Measurements from ENCODE around the gene RPRML.

DNA sequence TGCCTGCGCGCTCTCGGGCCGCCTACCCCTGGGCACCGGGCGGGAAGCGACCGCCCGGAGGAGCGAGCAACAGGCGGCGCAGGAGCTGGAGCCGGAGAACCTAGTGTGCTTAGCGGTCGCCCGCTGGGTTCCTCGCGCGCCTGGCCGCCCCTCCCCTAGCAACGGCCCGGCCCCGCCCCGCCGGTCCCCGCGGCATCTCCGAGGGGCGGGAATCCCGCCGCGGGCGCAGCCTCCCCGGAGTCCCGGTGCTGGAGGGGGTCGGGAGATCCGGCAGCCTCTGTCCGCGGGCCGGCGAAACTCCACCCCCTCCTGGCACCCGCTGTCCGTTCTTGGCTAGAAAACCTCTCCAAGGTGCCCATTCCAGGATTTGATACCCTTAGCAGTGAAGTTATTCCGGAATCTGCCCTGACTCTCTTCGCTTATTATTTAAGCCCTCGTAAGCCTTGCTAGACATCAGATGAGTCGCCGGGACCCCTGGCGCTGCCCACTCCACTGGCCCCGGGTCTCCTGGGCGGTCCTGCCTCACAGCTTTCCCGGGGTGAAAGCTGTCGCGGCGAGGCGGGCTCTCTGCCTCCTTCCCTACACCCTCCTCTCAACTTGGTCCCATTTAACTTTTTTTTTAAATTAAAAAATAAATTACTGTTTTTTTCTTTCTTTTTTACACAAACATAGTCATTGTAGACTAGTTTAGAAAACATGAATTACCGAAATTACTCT lies at the start of gene RPRML:
- TF ChIP-seq, protein P1, sequence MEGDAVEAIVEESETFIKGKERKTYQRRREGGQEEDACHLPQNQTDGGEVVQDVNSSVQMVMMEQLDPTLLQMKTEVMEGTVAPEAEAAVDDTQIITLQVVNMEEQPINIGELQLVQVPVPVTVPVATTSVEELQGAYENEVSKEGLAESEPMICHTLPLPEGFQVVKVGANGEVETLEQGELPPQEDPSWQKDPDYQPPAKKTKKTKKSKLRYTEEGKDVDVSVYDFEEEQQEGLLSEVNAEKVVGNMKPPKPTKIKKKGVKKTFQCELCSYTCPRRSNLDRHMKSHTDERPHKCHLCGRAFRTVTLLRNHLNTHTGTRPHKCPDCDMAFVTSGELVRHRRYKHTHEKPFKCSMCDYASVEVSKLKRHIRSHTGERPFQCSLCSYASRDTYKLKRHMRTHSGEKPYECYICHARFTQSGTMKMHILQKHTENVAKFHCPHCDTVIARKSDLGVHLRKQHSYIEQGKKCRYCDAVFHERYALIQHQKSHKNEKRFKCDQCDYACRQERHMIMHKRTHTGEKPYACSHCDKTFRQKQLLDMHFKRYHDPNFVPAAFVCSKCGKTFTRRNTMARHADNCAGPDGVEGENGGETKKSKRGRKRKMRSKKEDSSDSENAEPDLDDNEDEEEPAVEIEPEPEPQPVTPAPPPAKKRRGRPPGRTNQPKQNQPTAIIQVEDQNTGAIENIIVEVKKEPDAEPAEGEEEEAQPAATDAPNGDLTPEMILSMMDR (IDR thresholded peaks at IDR 0.05) = no peak
- no peak for TF ChIP-seq POLR2A (IDR thresholded peaks at IDR 0.05)

Data from suprapubic skin (tissue), 3 donors.